KOPT-K1 (cell line): ENCODE data around the gene COL27A1.

Source experiments
- H3K27ac ChIP-seq: fragments of 200-600 bp; sonication (generic); 2 replicates; pipeline ENCODE4 v1.5.1; 2016; ENCODE audit warnings: antibody characterized with exemption, mild to moderate bottlenecking, low read depth, low read length; ENCODE audit not compliant: poor library complexity, severe bottlenecking
- H3K36me3 ChIP-seq: fragments of 200-600 bp; sonication (generic); 2 replicates; pipeline ENCODE4 v1.5.1; 2017; ENCODE audit warnings: antibody characterized with exemption, mild to moderate bottlenecking, low read length, moderate library complexity; ENCODE audit not compliant: insufficient read depth
- H3K9me3 ChIP-seq: fragments of 200-600 bp; sonication (generic); 2 replicates; pipeline ENCODE4 v1.5.1; 2017; ENCODE audit warnings: antibody characterized with exemption, low read length, mild to moderate bottlenecking; ENCODE audit not compliant: insufficient read depth, poor library complexity, severe bottlenecking

The COL27A1 gene

DNA sequence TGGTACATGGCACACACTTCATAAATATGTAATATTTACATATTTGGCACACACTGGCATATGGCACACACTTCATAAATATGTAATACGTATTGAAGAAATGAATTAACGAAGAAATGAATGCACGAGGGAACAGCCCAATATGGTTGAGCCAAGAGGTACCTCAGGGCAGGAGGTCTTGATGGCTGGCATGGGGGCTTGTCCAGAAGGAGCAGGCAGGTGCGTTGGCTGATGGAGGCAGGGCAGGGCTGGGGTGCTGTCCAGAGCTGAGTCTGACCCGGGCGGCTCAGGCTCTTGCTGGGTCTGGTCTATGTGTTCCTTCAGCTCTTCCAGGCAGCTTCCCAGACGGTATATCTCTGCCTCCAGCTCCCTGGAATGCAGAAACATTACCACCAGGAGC, 206.2 kb downstream of the COL27A1 start:
- Histone ChIP-seq H3K9me3 (no peaks in the 10 kb centered on the region), H3K36me3 (peaks cover 99% of the 10 kb centered on the region), H3K27ac (no peak overlapping the region)
